ENCODE measurements around the gene APOBEC3G. TPM values are rescaled to one million over a fixed set of nuclear protein-coding genes. Genes with fewer than 3 reads are reported as not detected.
"Not testable (repeated sequence)": the region's sequence is repeated elsewhere in the genome, so short reads cannot be mapped to it uniquely, and the experiment has no call there.

The APOBEC3G gene
- total and polyA plus RNA-seq, 9 donors, result 2.6 to 5.4 (median 3.4) TPM

GRCh38 chr22:39066442-39067276 lies 10.4 kb upstream of the APOBEC3G start:
- not testable (repeated sequence) for H3K27me3 ChIP-seq (ENCODE audit: control insufficient read depth, insufficient read depth, low read length); DNase-seq; H3K4me1 ChIP-seq (ENCODE audit: control insufficient read depth, insufficient read depth, low read length); H3K36me3 ChIP-seq (ENCODE audit: control insufficient read depth, insufficient read depth, low read length); H3K4me3 ChIP-seq (ENCODE audit: low read length); H3K27ac ChIP-seq (ENCODE audit: low read length); H3K9me3 ChIP-seq (replicated peaks; ENCODE audit: control insufficient read depth, low read depth, low read length)
- 60% methylated on average over 9 of the region's 9 CpGs for WGBS (ENCODE audit: insufficient coverage)

DNA sequence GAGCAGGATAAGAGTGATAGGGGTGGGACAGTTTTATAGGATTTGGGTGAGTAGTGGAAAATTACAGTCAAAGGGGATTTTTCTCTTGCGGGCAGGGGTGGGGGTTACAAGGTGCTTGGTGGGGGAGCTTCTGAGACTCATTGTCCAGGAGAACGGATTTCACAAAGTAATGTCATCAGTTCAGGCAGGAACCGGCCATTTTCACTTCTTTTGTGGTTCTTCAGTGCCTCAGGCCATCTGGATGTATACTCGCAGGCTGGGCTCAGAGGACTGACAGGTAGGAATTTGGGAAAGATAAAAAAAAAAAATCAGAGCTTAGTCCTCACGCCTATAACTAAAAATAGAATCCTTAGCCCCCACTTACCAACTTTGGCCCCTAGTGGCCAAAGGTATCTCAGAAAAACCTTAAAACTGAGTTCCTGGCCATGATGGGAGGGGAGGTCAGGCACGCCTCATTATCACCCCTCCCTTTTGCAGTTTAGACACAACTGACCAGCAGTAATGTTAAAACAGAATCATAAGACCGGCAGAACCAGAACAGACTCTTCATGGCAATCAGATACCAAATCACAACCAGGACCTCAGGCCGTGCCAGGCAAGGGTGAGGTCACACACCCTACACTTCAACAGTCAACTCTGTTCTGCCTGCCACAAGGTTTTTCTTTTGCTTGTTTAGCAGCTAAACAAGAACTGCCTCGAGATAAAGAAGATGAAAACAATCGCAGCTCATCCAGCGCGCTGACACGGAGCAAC lies 8.9 kb upstream of the APOBEC3G start:
- WGBS (ENCODE audit: insufficient coverage), result 67% methylated on average over 11 of the region's 13 CpGs
- no peaks in the 10 kb centered on the region for H3K27me3 ChIP-seq (ENCODE audit: control insufficient read depth, insufficient read depth, low read length)
- no peaks in the 10 kb centered on the region for H3K9me3 ChIP-seq (replicated peaks; ENCODE audit: control insufficient read depth, low read depth, low read length)
- DNase-seq, result no peak
- H3K4me1 ChIP-seq (ENCODE audit: control insufficient read depth, insufficient read depth, low read length), result no peaks in the 10 kb centered on the region
- H3K27ac ChIP-seq (ENCODE audit: low read length), result no peak overlapping the region
- H3K36me3 ChIP-seq (ENCODE audit: control insufficient read depth, insufficient read depth, low read length), result no peaks in the 10 kb centered on the region
- H3K4me3 ChIP-seq (ENCODE audit: low read length), result no peak overlapping the region

GRCh38 chr22:39070186-39070585 lies 6.9 kb upstream of the APOBEC3G start:
- Histone ChIP-seq H3K4me3 (ENCODE audit: low read length) (no peak overlapping the region), H3K27me3 (ENCODE audit: control insufficient read depth, insufficient read depth, low read length) (no peaks in the 10 kb centered on the region), H3K4me1 (ENCODE audit: control insufficient read depth, insufficient read depth, low read length) (no peaks in the 10 kb centered on the region), H3K27ac (ENCODE audit: low read length) (no peak overlapping the region), H3K9me3 (replicated peaks; ENCODE audit: control insufficient read depth, low read depth, low read length) (no peaks in the 10 kb centered on the region), H3K36me3 (ENCODE audit: control insufficient read depth, insufficient read depth, low read length) (no peaks in the 10 kb centered on the region)
- 88% methylated on average over 1 of the region's 7 CpGs for WGBS (ENCODE audit: insufficient coverage)
- no peak for DNase-seq

- WGBS (ENCODE audit: insufficient coverage), result 64% methylated on average over 2 of the region's 7 CpGs
- H3K27ac ChIP-seq (ENCODE audit: low read length); H3K27me3 ChIP-seq (ENCODE audit: control insufficient read depth, insufficient read depth, low read length); H3K36me3 ChIP-seq (ENCODE audit: control insufficient read depth, insufficient read depth, low read length); H3K4me1 ChIP-seq (ENCODE audit: control insufficient read depth, insufficient read depth, low read length); H3K4me3 ChIP-seq (ENCODE audit: low read length); DNase-seq; H3K9me3 ChIP-seq (replicated peaks; ENCODE audit: control insufficient read depth, low read depth, low read length): not testable (repeated sequence)
Measured at GRCh38 chr22:39072581-39072981, 4.5 kb upstream of the APOBEC3G start.

GRCh38 chr22:39073981-39074380 lies 3.1 kb upstream of the APOBEC3G start:
- Histone ChIP-seq H3K4me3 (ENCODE audit: low read length) (no peak overlapping the region), H3K27ac (ENCODE audit: low read length) (no peak overlapping the region), H3K36me3 (ENCODE audit: control insufficient read depth, insufficient read depth, low read length) (no peaks in the 10 kb centered on the region), H3K27me3 (ENCODE audit: control insufficient read depth, insufficient read depth, low read length) (no peaks in the 10 kb centered on the region), H3K9me3 (replicated peaks; ENCODE audit: control insufficient read depth, low read depth, low read length) (no peaks in the 10 kb centered on the region), H3K4me1 (ENCODE audit: control insufficient read depth, insufficient read depth, low read length) (no peaks in the 10 kb centered on the region)
- WGBS (ENCODE audit: insufficient coverage), result 100% methylated on average over 1 of the region's 2 CpGs
- no peak for DNase-seq

- H3K4me3 ChIP-seq (ENCODE audit: low read length), result peak overlapping the region; percentile 13
- H3K4me1 ChIP-seq (ENCODE audit: control insufficient read depth, insufficient read depth, low read length); H3K27ac ChIP-seq (ENCODE audit: low read length); DNase-seq; H3K9me3 ChIP-seq (replicated peaks; ENCODE audit: control insufficient read depth, low read depth, low read length); H3K27me3 ChIP-seq (ENCODE audit: control insufficient read depth, insufficient read depth, low read length); H3K36me3 ChIP-seq (ENCODE audit: control insufficient read depth, insufficient read depth, low read length): not testable (repeated sequence)
- WGBS (ENCODE audit: insufficient coverage), result 61% methylated on average over 4 of the region's 24 CpGs
Measured at GRCh38 chr22:39076155-39077025, 685 bp upstream of the APOBEC3G start.

- not testable (repeated sequence) for H3K4me1 ChIP-seq (ENCODE audit: control insufficient read depth, insufficient read depth, low read length); H3K9me3 ChIP-seq (replicated peaks; ENCODE audit: control insufficient read depth, low read depth, low read length); H3K27me3 ChIP-seq (ENCODE audit: control insufficient read depth, insufficient read depth, low read length); H3K4me3 ChIP-seq (ENCODE audit: low read length); H3K36me3 ChIP-seq (ENCODE audit: control insufficient read depth, insufficient read depth, low read length); H3K27ac ChIP-seq (ENCODE audit: low read length); DNase-seq
- WGBS (ENCODE audit: insufficient coverage), result 83% methylated on average over 6 of the region's 12 CpGs
Measured at GRCh38 chr22:39077912-39078311, 837 bp downstream of the APOBEC3G start.

DNA sequence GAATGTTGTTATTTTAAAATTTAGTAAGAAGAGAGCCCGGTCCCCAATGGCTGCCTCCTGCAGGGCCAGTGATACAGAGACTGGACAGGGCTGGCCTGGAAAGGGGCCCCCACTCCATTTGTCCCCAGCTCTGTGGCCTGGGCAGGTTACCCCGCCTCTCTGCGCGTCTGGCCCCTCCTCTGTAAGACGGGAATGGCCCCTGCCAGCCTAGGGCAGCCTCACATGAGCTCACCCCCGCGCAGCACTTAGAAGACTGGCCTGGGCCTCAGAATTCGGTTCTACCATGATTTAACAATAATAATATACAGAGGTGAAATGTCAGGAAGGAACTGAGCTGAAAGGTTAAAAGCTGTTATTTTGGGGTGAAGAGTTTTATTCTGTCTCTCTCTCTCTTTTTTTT lies 1.3 kb downstream of the APOBEC3G start:
- Histone ChIP-seq H3K36me3 (ENCODE audit: control insufficient read depth, insufficient read depth, low read length) (no peaks in the 10 kb centered on the region), H3K4me1 (ENCODE audit: control insufficient read depth, insufficient read depth, low read length) (no peaks in the 10 kb centered on the region), H3K27me3 (ENCODE audit: control insufficient read depth, insufficient read depth, low read length) (no peaks in the 10 kb centered on the region), H3K4me3 (ENCODE audit: low read length) (no peak overlapping the region), H3K27ac (ENCODE audit: low read length) (no peak overlapping the region), H3K9me3 (replicated peaks; ENCODE audit: control insufficient read depth, low read depth, low read length) (no peaks in the 10 kb centered on the region)
- no peak for DNase-seq
- 92% methylated on average over 1 of the region's 8 CpGs for WGBS (ENCODE audit: insufficient coverage)

GRCh38 chr22:39079054-39079637 lies 2.1 kb downstream of the APOBEC3G start:
- H3K4me3 ChIP-seq (ENCODE audit: low read length); DNase-seq; H3K27ac ChIP-seq (ENCODE audit: low read length); H3K27me3 ChIP-seq (ENCODE audit: control insufficient read depth, insufficient read depth, low read length); H3K9me3 ChIP-seq (replicated peaks; ENCODE audit: control insufficient read depth, low read depth, low read length); H3K4me1 ChIP-seq (ENCODE audit: control insufficient read depth, insufficient read depth, low read length); H3K36me3 ChIP-seq (ENCODE audit: control insufficient read depth, insufficient read depth, low read length): not testable (repeated sequence)
- 79% methylated on average over 4 of the region's 24 CpGs for WGBS (ENCODE audit: insufficient coverage)
